GM21825 (cell line): ENCODE measurements around the gene SNAI3.

Experiments
- ATAC-seq: cut with Tn5 transposase; IDR thresholded peaks from one replicate; pipeline ENCODE4 v1.9.1; 2021; ENCODE audit warnings: mild to moderate bottlenecking, moderate library complexity; ENCODE audit not compliant: unreplicated experiment

Gene SNAI3

DNA sequence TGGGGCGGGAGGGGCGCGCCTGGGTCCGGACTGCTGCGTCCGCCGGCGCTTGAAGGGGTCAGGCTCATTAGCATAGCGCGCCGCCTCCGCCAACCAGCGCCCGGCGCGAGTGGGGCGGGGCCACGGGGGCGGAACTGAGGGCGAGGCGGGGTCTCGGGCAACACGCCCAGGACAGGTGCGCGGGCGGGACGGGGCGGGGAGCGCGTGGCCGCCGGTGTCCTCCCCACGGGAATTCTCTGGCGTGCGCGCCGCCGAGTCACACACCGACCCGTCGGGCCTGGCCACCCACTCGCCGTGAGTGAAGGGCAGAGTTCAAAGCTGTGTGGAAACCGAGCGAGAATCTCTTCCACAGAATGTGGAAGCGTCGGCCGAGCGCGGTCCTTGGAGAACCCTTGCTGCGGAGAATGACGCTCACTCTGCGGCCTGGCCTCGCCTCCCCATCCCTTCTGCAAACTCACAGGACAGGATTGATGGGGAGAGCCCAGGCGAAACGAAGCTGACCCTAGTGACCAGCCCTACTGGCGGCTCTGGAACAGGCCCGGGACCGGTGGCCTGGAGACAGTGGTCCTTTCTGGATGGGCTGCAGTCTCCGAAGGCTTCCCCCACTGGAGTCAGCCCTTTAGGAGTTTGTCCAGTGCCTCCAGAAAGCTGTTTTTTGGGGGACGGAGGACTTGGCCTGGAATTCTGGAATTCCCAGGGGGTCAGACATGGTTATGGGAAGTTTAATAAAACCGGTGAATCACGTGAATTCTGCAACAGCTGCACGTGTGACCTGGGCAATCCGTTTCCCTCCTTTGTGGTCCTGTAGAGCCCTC lies at the start of gene SNAI3:
Gene SNAI3 (minus strand): TSS at position 69 of the 815 bp plus-strand sequence. CDS start 101 bp downstream, outside the sequence.
- ATAC-seq: peak; percentile 65

DNA sequence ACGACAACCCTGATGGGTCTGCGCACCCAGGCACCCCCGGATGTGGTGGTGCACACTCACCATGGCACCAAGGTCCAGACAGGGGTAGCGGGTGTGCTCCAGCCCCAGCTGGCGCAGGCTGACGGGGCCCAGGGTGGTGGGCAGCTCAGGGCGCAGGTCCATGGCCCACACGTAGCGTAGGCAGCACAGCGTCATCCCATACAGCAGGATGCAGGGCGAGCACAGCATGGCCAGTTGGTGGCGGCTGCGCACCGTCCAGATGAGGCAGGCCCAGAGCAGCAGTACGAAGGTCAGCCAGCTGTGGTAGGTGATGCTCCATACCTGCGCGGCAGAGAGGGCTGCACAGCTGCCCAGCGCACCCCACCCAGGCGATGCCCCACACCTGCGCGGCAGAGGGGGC lies 49.8 kb upstream of the SNAI3 start:
- ATAC-seq: no peak

DNA sequence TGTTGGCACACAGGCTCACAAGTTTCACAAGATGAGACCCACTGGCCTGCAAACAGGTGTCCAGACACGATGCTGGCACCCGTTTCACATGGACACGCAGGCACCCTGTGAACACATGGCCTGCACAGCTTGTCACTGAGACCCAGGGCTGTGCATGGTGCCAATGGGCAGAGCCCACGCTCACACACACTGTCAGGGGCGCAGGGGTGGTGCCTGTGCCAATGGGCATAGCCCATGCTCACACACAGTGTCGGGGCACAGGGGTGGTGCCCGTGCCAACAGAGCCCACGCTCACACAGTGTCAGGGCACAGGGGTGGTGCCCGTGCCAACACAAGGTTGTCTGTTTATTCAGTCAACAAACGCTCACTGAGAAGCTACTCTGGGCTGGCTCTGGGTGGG lies 49.3 kb upstream of the SNAI3 start:
- ATAC-seq: no peak

DNA sequence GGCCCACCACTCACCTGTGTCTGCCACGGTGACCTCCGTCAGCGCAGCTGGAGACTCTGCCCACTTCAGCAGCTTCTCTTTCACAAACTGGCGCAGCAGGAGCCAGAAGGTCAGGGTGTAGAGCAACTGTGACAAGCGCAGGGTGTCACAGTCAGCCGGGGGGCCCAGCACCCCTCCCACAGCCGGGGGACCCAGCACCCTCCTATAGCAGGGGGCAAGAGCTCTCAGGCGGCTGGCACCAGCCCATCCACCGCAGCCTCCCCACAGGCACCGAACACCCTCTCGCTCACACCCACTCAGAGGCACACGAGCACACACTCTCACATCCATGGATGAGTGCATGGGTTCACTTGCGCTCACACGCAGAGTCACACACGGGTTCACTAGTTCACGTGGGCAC lies 48.8 kb upstream of the SNAI3 start:
- no peak for ATAC-seq

DNA sequence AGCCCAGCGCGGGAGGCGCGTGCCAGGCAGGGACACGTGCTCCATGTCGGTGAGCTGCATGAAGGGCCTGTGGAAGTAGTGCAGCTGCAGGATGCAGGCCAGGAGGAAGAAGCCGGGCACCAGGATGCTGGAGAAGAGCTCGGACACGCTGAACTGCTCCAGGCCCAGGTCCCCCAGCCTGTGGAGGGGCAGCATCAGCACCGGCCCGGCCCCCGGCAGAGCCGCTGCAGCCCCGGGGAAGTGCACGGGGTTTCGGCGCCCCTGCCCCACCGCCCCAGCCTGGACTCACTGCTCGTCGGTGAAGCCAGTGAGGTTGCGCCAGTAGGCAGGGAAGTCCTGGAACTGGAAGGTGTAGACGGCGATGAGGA lies 48.0 kb upstream of the SNAI3 start:
- ATAC-seq: no peak

DNA sequence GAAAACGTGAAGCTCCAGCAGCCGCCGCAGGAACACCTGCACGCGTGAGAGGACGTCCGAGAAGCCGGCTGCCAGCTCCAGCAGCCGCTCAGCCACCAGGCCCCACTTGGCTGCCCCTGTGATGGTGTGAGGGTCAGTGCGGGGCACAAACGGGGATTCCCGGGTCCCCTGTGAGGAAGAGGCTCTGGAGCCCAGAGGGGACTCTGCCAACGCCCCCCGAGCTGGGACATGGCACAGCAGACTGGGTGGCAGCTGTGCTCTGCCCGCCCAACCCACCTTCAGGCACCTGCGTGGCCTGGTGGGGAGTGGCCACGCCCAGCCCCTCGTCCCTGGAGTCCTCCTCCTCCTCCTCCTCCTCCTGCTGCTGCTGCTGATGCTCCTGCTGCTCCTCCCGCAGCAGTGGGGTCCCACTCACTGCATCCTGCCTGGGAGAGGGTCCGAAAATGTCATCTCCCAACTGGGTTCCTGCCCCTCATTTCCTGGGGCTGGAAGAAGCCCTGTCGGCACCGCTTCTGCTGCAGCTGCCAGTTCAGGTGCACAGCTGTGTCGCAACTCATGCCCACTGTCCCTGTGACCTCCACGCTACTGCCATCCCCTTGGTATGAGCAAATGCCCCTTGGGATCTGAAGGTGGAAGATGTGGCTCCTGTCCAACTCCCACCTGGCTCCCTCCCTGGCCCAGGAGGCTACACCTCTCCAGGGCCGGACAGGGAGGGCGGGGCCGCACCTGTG lies 47.5 kb upstream of the SNAI3 start:
- no peak for ATAC-seq

DNA sequence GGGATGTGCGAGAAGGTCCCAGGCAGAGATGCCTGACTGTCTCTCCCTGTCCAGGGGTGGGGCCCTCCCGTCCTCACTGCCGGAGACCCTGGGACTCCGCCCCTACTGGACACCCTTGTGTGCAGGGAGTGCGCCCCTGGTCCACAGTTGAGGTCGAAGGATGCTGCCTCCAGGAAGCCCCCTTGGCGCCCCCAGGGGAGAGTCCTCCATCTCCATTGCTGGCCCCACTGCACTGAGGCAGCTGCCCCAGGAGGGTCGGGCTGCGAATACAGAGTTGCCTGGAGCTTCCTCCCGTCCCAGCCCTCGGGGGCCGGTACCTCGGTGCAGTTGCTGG lies 46.6 kb upstream of the SNAI3 start:
- ATAC-seq: no peak

DNA sequence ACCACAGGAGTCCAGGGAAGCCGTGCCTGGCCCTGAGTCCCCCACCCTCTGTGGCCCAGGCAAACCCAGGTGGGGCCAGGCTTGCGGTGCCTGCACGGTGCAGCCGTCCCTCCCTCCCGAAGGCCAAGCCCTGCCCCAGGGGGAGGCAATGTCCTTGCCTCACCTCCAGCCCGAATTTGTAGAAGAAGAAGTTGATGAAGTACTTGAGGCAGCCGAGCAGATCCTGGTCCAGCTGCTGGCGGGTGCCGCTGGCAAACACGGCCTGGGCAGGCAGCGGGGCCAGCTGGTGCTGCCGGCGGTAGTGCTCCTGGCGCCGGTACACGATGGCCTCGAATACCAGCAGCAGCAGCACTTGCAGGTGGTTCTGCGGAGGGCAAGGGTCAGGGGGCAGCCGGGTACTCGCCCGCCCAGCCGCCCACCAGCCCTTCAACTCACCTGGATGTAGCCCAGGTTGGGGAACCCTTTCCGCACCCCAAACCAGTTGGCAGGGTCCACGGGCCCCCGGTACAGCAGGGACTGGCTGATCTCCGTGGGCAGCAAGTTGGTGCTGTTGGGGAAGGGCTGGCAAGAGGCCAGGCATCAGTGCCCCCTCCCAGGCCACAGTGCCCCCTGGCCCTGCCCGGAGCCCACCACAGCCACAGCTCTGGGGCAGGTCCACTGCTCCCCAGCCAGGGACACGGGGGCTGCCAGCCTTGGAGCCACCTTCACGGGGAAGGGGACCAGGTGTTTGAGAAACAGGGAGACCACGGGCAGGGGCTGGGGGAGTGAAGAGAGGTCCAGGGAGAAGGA lies 46.1 kb upstream of the SNAI3 start:
- ATAC-seq: no peak

DNA sequence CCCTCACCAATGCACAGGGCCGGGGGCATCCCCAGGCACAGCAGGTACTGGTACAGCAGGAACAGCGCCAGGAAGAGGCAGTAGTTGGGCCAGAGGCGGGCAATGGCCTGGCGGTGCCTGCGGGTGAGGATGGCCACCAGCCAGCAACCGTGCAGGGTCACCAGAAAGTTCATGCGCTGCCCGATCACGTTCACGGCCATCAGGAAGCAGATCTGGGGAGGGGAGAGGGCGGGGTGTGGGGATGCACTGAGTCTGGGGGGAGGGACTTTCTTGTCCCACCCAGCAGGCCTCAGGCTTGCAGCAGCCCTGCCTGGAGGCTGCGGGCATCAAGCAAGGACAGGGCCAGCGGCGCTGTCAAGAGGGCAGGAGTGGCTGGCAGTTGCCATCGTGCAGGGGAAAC lies 45.4 kb upstream of the SNAI3 start:
- no peak for ATAC-seq

DNA sequence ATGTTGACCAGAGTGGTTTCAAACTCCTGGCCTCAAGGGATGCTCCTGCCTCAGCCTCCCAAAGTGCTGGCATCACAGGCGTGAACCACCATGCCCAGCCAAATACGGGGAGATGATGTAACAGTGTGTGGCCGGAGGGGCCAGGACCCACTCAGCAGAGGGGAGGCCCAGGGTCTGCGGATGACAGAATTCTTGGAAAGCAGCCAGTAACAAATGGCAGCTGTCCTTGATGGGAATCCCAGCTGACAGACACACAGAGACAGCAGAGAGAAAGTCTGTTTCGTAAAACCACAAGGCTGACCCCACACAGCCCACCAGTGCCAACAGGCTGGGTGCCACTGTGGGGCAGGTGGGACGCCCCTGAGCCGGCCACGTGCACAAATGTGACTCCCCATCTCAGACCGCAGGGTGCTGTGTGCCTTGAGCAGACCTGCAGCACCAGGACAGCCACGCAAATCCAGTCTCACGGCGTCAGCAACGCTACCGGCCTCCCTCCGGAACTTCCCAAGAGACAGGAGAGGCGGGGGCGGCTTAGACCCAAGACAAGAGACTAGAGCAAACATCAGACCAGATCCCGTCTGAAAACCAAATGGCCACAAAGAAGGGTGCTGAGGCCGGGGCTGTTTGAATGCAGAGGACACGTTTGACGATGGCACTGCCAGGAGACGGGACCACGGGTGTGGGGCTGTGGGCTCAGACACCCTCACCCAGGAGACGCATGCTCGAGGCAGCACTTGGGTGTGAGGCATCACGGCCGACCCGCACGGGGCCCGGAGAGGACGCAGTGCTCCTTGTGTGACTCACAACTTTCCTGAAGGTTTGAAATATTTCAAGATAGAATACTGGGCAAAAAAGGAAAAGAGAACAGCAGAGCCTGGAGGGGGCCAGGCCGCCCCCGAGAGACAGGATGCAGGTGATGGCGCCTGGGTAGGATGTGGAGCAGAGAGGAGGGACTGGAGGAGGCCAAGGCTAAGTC lies 44.6 kb upstream of the SNAI3 start:
- ATAC-seq: no peak

DNA sequence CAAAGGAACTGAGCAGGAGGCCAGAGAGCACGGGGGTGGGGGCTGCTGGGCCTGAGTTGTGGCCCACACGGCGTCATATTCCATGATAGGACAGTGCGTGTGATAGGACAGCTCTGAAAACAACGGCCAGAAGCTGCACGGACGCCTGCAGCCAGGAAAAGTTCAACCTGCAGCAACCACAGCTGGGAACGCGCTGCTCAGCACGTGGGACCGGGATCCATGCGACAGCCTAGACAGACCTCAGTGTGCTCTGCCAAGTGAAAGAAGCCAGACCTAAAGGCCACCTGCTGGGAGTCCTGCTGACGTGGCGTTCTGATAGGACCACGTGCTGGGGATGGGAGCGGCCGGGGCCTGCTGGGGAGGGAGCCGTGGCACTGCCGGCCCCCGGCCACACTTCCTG lies 41.6 kb upstream of the SNAI3 start:
- ATAC-seq: no peak

DNA sequence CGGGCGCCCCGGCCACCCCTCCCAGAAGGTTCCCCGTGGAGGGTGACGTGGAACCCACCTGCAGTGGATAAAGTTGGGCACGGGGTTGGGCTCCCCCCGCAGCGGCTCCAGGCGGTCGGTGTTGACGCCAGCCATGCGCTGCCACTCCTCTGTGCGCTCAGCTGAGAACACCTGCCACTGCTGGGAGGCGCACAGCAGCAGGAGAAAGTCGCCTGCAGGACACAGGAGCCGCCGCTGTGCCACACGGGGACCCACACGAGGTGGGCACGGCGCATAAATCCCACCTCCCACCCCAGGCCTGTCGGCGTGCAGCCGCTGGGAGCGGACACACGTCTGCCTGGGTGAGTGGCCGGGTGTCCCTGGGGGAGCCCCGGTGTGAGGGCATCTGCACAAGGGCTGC lies 40.7 kb upstream of the SNAI3 start:
- ATAC-seq: no peak

DNA sequence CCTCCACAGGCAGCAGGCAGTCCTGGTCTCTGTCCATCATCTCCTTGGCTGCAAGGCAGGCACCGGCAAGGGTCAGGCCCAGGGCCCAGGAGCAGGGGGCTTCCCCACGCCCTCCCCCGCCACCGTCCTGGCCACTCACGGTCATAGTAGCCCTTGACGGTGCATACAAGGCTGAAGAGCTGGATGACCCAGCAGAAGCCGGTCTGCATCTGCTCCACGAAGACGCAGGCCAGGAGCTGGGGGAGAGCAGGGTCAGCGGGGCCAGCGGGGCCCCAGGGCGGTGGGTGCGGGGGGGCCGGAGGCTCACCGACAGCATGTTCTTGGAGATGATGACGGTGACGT lies 40.1 kb upstream of the SNAI3 start:
- ATAC-seq: no peak

DNA sequence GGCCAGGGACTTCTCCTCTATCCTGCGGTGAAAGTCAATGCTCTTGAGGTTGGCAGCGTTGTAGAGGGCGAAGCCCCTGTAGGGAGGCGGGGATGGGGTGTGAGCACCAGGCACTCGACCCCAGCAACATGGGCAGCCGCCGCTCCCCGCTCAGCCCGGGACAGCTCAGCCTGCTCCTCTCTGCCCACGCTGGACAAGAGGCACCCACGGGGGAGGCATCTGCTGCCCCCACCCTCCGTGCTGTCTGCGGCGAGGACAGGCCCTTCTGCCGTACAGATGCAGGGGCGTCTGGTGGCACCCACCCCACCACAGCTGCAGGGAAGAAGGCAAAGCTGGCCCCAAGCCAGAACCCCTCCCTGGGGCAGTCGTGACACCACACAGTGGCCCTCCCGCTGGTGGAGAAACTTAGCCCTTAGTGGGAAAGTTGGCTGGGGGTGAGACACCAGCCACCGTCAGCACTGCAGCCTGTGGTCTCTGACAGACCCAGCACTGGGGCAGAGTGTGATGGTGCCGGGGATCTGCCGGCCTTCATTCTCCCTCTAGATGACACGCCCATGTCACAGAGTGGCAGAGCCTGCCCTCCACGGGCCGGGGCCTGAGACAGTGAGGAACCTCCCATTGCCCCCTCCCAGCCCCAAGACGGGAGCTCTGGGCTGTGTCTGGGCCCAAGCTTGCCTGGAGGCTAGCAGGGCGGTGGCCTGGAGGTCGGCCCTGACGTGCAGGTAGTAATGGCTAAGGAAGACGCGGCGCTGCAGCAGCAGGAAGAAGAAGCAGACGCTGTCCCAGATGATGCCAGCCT lies 39.5 kb upstream of the SNAI3 start:
- ATAC-seq: no peak

DNA sequence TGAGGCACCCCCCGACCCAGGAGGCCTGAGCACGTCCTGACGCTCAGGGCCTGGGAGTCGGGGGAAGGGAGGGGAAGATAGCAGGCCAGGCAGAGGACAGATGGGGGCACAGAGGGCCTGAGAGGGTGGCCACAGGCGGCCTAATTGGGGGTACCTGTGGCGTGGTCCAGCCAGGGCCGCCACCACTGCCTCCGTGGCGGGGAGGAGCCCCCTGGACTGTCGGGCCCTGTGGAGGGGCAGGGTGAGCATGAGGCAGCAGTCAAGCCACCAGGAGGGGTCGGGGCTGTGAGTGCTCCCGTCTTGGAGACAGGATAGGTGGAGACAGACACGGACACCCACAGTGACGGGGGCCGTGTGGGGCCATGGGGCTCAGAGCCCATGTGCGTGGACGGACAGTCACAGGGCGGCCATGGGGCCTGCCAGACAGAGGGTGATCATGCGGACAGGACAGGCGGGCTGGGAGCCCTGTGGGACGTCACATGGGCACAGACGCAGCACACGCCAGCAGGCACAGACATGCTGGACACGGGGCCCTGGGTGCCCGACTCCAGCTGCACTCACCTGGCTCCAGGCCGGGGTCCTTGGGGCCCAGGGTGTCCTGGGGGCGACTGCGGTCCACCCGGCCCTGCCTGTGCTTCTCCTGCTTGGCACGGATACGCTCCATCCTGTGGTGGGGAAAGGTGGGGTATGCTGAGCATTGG lies 38.7 kb upstream of the SNAI3 start:
- ATAC-seq: no peak

DNA sequence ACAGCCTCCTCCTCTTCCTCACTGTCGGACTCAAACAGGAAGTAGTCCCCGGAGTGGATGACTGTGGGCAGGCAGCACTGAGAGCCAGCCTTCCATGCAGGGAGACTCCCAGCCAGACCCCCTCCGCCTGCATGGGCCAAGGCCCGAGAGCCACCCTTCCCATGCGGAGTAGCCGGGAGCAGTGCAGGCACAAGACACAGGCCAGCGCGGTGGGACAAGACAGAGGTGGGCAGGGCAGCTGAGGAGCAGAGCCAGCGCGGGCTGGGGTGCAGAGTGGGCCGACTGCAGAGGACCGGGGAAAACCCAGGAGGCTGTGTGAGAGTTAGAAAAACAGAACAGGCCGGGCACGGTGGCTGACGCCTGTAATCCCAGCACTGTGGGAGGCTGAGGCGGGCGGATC lies 37.6 kb upstream of the SNAI3 start:
- no peak for ATAC-seq

DNA sequence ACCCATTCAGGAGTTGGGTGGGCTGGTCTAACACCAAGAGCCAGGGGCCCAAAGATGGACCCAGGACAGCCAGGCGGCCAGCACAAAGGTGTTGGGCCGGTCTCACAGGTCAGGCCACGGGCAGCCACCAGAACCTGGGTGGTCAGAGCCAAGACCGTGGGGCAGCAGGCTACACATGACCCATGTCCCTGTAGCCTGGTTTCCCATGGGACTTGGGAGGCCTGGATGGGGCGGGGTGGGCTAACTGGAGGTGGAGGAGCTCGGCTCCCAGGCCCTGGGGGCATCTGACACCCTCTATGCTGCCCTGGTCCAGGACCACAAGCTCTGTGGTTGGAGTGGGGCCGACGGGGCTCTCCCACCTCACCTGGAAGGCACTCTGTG lies 37.2 kb upstream of the SNAI3 start:
- ATAC-seq: no peak

DNA sequence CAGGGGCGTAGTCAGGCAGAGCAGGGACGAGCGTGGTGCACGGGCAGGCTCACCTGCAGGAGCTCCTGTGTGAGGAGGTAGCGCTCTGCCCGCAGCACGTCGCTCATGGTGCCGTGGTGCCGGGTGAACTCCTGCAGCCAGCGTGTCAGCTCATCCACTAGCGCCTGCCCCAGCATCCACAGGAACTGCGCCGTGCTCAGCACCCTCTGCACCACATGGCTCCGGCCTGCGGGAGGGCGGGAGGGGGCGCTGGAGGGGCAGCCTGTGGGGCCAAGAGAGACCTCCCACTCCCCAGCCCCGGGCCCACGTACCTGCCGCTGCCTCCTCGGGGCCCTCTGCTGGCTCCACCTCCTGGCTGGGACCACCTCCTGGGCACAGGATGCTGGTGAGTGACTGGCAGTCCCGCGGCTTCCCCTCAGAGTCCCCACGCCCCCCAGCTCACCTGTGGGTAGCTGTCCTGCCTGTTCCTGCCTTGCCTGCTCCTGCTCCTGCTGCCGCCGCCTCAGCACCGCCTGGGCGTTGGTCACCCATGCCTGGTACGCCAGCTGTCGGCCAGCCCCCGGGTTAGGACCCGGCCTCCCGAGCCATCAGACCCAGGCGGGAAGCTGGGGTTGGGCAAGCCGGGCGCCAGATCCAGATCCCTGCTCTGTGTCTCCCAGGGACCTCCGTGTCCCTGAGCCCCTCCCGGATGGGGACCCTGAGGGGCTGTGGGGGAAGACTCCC lies 36.6 kb upstream of the SNAI3 start:
- ATAC-seq: no peak
